Neural cell (in vitro differentiated cells): ENCODE results near the gene SIGLEC15.

Experiments
- CTCF ChIP-seq: fragments of 450-650 bp; IDR thresholded peaks from 2 replicates; pipeline ENCODE4 v1.5.1; 2014; ENCODE audit warnings: antibody characterized with exemption, mild to moderate bottlenecking, moderate library complexity; ENCODE audit not compliant: poor library complexity, severe bottlenecking
- EZH2 ChIP-seq: fragments of 200-600, 300-800 bp; shearing (Covaris generic), sonication (generic); IDR thresholded peaks from 2 replicates; pipeline ENCODE4 v1.6.1; 2014; ENCODE audit warnings: antibody characterized with exemption, low read length, borderline replicate concordance, mild to moderate bottlenecking; ENCODE audit not compliant: insufficient read depth, poor library complexity, severe bottlenecking
- RAD21 ChIP-seq: fragments of 450-650 bp; conservative IDR thresholded peaks from 2 replicates; pipeline ENCODE4 v1.6.1; 2014; ENCODE audit warnings: antibody characterized with exemption, mild to moderate bottlenecking, moderate library complexity
- TF ChIP-seq, protein P1 (sequence below): IDR thresholded peaks from 2 replicates; pipeline ENCODE4 v1.6.1; 2012; ENCODE audit warnings: borderline replicate concordance

DNA sequence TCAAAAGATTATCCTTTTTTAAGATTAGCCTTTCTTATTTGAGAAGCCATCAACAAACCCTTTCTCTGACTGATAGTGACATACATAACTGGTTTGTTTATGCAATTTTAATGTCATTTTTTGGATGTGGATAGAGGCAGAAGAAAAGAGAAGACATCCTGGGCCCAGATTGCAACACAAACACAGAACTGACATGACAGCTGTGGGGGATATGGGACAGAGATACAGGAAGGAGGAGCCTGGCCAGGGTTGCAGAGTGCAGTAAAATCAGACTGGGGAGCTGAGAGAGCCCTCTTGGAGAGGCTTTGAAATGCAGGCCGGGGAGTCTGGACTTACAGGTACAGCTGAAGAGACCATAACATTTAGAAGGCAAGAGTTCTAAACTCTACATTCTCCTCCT lies 65.1 kb downstream of the SIGLEC15 start:
- TF ChIP-seq EZH2 (no peak), CTCF (no peak), RAD21 (no peak)
- TF ChIP-seq, protein P1, sequence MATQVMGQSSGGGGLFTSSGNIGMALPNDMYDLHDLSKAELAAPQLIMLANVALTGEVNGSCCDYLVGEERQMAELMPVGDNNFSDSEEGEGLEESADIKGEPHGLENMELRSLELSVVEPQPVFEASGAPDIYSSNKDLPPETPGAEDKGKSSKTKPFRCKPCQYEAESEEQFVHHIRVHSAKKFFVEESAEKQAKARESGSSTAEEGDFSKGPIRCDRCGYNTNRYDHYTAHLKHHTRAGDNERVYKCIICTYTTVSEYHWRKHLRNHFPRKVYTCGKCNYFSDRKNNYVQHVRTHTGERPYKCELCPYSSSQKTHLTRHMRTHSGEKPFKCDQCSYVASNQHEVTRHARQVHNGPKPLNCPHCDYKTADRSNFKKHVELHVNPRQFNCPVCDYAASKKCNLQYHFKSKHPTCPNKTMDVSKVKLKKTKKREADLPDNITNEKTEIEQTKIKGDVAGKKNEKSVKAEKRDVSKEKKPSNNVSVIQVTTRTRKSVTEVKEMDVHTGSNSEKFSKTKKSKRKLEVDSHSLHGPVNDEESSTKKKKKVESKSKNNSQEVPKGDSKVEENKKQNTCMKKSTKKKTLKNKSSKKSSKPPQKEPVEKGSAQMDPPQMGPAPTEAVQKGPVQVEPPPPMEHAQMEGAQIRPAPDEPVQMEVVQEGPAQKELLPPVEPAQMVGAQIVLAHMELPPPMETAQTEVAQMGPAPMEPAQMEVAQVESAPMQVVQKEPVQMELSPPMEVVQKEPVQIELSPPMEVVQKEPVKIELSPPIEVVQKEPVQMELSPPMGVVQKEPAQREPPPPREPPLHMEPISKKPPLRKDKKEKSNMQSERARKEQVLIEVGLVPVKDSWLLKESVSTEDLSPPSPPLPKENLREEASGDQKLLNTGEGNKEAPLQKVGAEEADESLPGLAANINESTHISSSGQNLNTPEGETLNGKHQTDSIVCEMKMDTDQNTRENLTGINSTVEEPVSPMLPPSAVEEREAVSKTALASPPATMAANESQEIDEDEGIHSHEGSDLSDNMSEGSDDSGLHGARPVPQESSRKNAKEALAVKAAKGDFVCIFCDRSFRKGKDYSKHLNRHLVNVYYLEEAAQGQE: no peak
